Measurements from ENCODE around the gene PSMC3.

Gene PSMC3

DNA sequence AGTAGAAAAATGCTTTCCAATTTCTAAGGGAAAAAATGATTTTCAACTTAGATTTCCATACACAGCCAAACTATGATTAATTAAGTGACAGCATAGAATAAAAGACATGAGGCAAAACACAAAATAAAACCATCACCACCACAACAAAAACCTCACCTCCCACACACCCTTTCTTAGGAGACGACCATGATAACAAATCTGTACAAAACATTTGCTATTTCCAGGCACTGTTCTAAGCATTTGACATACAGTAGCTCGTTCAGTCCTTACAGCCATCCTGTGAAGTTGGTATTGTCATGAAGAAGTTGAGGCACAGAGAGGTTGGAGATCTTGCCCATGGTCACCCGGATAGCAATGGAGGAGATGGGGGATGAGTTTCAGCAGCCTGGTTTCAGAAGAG, 56.6 kb downstream of the PSMC3 start:
- Histone ChIP-seq H3K36me3 (ENCODE audit: control insufficient read depth, insufficient read depth, low read length) (no peaks in the 10 kb centered on the region), H3K27me3 (ENCODE audit: control insufficient read depth, insufficient read depth, low read length) (no peaks in the 10 kb centered on the region), H3K4me3 (ENCODE audit: low read depth, low read length) (no peak overlapping the region), H3K9me3 (ENCODE audit: control insufficient read depth, insufficient read depth, low read depth, low read length) (no peaks in the 10 kb centered on the region), H3K9ac (ENCODE audit: low read length) (no peak overlapping the region), H3K27ac (ENCODE audit: low read depth, low read length) (no peak overlapping the region), H3K4me1 (ENCODE audit: control insufficient read depth, insufficient read depth, low read length) (peaks cover 6% of the 10 kb centered on the region; the same call in 1 of the 2 replicates)
